ENCODE results near the gene ACMSD.
"Not testable (repeated sequence)": the region's sequence is repeated elsewhere in the genome, so short reads cannot be mapped to it uniquely, and the experiment has no call there.

ACMSD gene

GRCh38 chr2:134907441-134908116, 69.2 kb downstream of the ACMSD start:
- DNase-seq: not testable (repeated sequence)

GRCh38 chr2:134910763-134911399, 72.5 kb downstream of the ACMSD start:
- no peak for DNase-seq

- no peak for DNase-seq
Observed at GRCh38 chr2:134911400-134911785, 73.0 kb downstream of the ACMSD start.

GRCh38 chr2:134912361-134912760, 73.9 kb downstream of the ACMSD start:
- no peak for DNase-seq

GRCh38 chr2:134917360-134917865, 79.0 kb downstream of the ACMSD start:
- DNase-seq: no peak

DNA sequence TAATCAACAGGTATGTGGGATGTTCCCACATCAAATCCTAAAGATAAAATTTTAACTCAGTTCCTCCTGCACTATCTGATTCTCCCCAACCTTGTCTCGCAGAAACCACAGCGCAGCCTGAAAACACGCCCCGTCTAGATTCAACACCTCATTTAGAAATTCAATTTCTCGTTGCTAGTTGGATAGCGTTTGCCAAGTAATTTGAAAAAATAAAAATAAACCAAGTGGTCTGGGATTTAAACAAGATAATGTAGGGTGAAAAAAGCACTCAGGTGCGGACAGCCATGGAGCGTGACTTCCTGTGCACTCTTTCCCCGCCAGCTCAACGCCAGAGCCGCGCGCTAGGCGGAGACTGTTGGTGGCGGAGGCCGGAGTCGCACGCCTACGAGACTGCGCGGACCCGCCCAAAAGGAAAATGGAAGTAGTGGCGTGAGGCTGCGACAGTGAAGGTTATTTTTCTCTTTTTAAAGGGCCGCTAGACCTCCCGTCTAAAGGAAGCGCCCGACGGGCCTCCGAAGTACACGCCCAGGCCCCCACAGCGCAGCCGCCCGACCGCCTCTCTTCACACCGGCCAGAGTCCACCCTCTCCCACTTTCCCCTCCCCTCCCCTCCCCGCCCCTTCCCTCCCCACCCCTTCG, 79.6 kb downstream of the ACMSD start:
- DNase-seq: no peak

- peak; percentile 100 for DNase-seq
Observed at GRCh38 chr2:134918526-134919340, 80.3 kb downstream of the ACMSD start, which contains the start of gene CCNT2. TSS of gene CCNT2 (plus strand) at chr2:134918822. CDS start at chr2:134918855, 33 bp downstream.

DNA sequence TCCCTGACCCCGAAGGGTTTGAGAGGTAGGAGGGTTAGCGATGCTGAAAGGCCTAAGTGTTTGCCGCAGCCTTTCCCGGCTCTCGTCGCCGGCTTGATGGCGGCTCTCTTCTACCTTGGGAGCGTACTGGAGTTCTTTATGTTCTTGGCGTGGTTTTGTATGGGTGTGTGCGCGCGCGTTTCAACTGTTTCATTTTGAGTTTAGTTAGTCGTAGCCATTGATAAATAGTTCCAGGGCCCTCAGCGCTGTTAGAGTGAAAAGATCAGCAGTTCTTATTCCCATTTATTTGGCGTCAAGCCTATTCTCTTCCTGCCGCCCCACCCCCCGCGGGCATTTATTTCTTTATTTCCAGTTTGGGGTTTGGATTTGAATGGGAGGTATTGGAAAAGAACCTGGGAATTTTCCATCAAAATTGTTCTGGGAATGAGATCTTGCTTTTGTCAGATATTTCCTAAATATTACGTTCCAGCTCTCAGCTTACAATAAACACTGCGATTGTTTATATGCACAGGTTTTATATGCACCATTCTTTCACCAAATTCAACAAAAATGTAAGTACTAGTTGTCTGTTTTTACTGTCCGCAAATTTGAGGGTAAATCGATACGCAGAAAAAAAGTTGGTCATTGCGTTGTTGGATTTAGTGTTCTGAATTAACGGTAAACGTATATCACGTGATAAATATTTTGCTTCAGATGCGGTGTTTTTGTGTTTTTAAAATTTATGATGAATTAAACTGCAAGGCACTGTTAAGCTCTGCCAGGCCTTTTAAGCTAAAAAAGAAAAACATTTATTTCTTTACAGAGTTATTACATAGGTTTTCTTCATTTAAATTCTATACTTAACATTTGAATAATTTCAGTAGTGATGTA, 81.2 kb downstream of the ACMSD start:
- no peak for DNase-seq

DNA sequence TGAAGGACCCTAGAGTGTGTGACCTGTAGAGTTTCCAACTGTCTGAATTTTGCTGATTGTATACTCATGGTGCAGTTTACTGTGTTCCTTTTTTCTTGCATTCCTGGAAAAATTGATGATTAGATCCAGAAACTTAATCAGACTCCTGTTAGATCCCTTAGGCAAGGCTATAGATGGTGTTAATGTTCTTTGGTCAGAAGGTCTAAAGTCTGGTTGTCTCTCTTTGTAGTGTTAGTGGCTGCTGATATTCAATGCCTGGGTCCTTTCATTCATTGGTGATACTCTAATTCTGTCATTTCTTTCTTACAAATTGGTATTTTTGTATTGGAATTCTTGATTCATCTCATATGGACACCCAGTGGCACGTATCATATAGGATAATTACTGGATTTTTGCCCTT, 86.5 kb downstream of the ACMSD start:
- DNase-seq: no peak

GRCh38 chr2:134926231-134926931, 88.0 kb downstream of the ACMSD start:
- no peak for DNase-seq

DNA sequence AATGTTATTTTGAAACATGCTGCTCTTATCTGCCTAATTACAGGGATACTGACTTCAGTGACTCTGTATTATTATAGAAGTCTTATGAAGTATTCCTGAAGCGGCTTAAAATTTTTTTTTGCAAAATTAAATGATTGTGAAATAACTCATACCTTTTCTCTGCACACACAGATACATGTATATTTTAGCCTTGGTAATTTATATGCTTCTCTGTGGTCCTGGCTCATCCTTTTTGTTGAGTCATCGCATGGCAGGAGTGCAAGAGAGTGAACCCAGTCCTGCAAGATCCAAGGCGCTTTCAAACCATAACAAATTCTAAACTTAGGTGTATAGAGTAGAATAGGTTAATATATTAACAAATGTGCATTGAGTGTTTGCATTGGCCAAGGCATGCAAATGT, 88.8 kb downstream of the ACMSD start:
- no peak for DNase-seq

DNA sequence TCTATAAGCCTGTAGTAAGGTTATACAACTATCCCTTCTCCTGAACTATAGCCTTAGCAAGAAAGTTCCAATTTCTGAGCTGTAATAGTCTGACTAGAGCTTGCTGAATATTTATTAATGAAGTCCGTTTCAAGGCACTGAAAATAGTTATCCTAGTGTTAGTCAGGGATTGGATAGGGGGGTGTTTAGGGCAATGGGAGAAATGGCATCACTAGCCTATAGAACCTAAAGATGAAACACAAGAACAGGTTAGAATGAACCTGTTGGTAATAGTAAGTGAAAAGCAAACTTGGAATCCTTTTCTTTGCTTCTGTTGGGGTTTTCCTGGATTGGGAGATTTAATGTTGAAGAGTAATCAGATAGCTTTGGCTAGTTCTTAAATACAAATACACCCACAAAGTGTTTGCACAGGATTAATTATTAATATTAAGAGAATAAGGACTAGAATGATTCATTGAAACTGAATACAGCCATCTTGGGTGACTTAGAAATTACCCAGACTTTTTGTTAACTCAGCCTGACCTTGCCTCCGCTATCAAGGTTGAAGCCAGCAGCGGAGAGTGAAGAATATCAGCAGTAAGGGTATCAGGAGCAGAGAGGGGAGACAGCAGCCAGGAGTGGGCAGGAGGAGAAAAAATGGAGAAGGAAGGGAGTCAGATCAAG, 94.6 kb downstream of the ACMSD start:
- DNase-seq: no peak

DNA sequence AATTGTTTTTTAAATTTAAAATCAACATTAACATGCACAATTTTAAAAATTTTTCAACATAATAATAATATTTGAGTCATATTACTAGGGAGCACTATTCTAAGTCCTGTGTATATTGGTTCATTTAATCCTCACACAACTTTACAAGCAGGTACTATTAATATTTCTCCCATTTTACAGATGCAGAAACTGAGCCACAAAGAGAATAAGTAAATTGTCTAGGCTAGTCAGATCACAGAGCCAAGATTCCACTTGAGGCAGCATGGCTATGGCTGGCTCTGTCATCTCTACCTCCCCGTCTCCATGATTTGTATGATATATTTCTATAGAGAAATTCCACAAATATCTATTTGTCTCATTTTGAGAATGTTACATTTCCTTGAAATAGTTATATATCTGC, 95.3 kb downstream of the ACMSD start:
- no peak for DNase-seq

GRCh38 chr2:134934150-134934549, 95.7 kb downstream of the ACMSD start:
- DNase-seq: no peak

- no peak for DNase-seq
Observed at GRCh38 chr2:134934641-134935040, 96.2 kb downstream of the ACMSD start.

GRCh38 chr2:134936691-134937090, 98.3 kb downstream of the ACMSD start:
- DNase-seq: no peak

DNA sequence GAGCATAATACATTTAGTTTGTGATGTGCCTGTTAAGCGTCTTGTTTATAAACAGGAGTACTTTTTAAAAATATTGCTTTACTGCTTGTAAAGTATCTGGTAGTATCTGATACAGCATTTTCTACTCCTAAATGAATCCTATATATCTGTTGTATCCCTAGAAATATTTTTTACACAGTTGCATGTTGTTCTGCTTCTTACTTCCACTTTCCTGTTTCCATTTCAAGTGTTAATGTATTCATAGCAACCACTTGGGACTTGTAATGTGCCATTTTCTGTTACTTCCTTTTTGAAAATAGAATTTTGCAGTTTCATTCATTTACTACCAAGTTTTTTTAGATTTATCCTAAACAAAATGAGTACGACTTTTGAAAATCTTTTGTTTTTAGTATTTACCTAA, 105.1 kb downstream of the ACMSD start:
- no peak for DNase-seq

DNA sequence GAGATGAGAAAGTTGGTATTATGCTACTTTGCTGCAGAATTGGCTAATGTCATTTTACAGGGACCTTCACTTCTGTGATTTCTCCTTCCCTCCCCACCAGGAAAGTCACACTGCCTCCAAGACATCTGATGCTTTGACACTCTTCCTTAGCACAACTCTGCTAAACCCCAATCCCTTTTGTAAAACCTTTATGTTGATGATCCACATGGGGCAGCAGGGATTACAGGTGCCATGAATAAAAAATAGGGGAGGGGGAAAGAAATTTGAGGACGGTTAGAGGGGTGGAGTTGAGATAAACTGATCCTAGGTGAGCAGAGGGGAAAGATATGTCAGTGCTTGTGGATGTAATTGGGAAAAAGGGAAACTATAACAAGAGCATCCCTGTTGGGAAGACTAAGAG, 106.6 kb downstream of the ACMSD start:
- no peak for DNase-seq

DNA sequence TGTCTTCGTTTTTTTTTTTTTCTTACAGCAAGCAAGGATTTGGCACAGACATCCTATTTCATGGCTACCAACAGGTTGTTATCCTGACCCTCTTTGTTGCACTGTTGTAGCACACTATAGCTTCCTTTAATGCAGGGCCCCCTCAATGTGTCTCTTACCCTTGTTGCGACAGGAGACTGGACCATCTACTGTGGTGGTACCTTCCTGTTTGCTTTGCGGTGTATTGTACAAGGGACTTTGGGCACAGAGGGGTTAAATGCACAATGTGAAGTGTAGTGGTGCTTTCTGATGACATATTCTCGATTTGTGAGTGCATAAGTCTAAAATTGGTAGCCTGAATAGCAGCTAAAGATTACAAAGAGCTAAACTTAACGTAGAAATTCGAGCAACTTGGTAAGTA, 107.7 kb downstream of the ACMSD start:
- no peak for DNase-seq

DNA sequence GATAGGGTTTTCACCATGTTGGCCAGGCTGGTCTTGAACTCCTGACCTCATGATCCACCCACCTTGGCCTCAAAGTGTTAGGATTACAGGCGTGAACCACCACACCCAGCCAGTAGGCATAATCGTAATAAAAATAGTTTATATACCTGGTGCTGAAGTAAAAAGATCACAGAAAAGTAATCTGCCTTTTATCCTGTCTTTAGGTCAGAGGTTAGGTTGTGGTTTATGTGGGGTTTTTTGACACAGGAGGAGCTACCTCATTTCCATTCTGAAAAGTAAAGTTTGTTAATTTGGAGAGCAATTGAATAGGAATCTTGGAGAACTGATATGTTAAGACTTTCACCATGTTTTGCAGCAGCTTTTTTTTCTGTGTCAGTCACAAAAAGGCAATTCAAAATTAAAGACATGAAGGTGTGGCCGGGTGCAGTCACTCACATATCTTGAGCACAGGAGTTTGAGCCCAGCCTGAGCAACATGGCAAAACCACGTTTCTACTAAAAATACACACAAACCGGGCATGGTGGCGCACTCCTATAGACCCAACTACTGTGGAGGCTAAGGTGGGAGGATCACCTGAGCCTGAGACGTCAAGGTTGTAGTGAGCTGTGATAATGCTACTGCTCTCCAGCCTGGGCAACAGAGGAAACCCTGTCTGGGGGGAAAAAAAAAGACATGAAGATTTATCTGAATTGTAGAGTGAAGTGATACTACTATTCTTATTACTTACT, 111.7 kb downstream of the ACMSD start:
- no peak for DNase-seq

All from right forelimb (tissue), 1 donor.